ENCODE measurements around the gene CTIF.

The CTIF gene

DNA sequence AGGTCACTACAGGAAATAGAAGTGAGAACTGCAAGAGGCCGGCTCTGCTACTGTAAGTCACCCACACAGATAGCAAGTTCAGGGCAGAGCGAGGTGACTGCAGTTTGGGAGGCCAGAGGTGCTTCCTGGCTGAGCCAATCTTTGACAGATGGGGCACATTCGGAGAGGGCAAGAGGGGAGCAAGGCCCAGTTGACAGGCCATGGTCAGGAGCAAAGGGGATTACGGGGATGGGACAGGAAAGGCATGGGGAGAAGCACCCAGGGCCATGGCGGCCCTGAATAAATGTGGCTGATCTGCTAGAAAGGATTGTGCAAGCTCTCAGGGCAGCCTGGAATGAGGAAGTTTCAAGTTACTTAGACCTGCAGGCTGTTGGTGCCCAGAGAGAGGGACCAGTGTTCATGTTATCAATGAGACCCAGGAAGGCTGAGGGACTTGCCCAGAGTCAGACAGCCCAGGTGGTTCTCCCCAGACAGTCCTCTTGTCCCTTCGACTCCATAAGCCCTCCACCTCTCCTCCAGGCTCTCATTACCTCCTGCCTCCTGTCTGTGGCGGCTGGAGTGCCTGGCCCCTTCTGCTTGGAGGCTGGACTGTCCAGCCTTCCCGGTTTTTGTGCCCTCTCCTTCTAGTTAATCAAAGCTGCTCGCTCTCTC, 123.3 kb downstream of the CTIF start:
- H3K4me3 ChIP-seq (ENCODE audit: low read length): no peak overlapping the region
- TF ChIP-seq, protein P1, sequence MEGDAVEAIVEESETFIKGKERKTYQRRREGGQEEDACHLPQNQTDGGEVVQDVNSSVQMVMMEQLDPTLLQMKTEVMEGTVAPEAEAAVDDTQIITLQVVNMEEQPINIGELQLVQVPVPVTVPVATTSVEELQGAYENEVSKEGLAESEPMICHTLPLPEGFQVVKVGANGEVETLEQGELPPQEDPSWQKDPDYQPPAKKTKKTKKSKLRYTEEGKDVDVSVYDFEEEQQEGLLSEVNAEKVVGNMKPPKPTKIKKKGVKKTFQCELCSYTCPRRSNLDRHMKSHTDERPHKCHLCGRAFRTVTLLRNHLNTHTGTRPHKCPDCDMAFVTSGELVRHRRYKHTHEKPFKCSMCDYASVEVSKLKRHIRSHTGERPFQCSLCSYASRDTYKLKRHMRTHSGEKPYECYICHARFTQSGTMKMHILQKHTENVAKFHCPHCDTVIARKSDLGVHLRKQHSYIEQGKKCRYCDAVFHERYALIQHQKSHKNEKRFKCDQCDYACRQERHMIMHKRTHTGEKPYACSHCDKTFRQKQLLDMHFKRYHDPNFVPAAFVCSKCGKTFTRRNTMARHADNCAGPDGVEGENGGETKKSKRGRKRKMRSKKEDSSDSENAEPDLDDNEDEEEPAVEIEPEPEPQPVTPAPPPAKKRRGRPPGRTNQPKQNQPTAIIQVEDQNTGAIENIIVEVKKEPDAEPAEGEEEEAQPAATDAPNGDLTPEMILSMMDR (IDR thresholded peaks at IDR 0.05; ENCODE audit: insufficient read depth, low read depth, low read length, missing control alignments): no peak
- DNase-seq (ENCODE audit: low read depth): peak; percentile 77

GRCh38 chr18:48663096-48663930, 124.5 kb downstream of the CTIF start:
- TF ChIP-seq, protein P1 (IDR thresholded peaks at IDR 0.05; ENCODE audit: insufficient read depth, low read depth, low read length, missing control alignments): no peak
- DNase-seq (ENCODE audit: low read depth): no peak
- no peak overlapping the region for H3K4me3 ChIP-seq (ENCODE audit: low read length)

DNA sequence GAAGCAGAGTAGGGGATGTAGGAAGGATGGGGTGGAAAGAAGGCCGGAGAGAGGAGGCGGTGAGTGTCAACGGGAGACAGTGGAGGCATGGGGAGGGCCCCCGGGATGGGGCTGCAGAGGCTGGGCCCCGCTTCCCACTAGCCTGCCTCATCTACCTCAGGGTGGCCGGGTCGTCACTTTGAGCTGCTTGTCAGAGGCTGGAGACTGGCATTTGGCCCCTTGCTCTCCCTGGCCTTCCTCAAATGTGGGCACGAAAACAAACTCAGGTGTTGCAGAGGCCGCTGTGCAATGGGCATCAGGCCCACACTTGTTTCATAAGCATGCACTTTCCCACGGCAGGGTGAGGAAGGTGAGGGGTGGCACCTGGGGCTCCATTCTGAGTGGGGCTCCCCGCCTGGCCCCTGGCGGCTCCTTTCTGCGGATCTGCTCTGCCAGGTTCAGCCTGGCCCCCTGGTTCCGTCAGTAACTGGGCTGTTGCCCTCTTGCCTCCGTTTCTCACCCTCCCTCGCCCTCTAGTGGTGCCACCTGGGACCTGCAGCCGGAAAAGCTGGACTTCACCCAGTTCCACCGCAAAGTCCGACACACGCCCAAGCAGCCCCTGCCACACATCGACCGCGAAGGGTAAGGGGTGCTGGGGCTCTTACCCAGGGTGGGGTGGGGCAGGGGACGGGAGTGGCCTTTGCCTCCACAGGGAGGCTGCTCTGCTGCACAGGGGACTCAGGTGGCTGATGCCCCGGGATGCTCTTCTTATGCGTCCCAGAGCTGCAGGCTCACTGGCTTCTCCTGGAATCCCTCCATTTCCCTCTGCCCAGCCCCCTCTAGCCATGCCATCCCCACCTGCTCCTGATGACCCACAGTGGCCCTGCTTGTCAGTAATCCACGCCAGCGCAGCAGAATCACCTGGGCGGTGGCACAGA, 125.4 kb downstream of the CTIF start:
- TF ChIP-seq, protein P1 (IDR thresholded peaks at IDR 0.05; ENCODE audit: insufficient read depth, low read depth, low read length, missing control alignments): peak; percentile 91
- peak; percentile 56 for DNase-seq (ENCODE audit: low read depth)

DNA sequence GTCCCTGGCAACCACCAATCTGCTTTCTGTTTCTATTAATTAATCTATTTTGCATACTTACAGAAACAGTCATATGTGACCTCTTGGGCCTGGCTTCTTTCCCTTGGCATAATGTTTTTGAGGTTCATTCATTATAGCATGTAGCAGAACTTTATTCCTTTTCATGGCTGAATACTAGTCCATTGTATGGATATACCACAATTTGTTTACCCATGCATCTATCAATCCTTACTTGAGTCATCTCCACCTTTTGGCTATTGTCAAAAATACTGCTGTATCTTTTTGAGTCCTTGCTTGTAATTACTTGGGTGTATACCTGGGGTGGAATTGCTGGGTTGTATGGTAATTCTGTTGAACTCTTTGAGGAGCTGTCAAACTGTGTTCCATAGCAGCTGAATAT, 126.8 kb downstream of the CTIF start:
- no peak for DNase-seq (ENCODE audit: low read depth)
- H3K4me3 ChIP-seq (ENCODE audit: low read length): no peak overlapping the region
- TF ChIP-seq, protein P1 (IDR thresholded peaks at IDR 0.05; ENCODE audit: insufficient read depth, low read depth, low read length, missing control alignments): no peak

More for the DNA sequence above, 125.4 kb downstream of the CTIF start:
- H3K4me3 ChIP-seq (ENCODE audit: low read length): no peak overlapping the region

DNA sequence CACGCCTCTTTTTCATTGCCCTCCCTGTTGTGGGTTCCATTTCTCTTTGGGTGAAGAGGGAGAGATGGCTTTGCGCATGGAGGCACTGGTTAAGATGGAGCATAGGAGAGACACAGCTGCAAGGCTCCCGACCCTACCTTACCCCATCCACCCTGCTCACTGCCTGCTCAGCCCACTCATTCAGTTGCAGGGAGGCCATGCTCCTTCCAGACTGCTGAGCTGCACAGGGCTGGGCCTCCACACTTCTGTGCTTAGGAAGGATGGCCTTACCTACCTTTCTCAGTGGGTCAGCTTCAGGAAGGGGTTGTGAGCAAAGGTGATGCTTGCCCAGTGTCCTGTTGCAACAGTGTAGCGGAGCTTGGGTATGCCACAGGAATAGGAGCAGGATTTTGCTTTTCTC, 127.8 kb downstream of the CTIF start:
- no peak overlapping the region for H3K4me3 ChIP-seq (ENCODE audit: low read length)
- DNase-seq (ENCODE audit: low read depth): no peak
- TF ChIP-seq, protein P1 (IDR thresholded peaks at IDR 0.05; ENCODE audit: insufficient read depth, low read depth, low read length, missing control alignments): no peak

- no peak overlapping the region for H3K4me3 ChIP-seq (ENCODE audit: low read length)
- no peak for DNase-seq (ENCODE audit: low read depth)
- TF ChIP-seq, protein P1 (IDR thresholded peaks at IDR 0.05; ENCODE audit: insufficient read depth, low read depth, low read length, missing control alignments): peak; percentile 37
Measured at GRCh38 chr18:48667276-48668254, 128.7 kb downstream of the CTIF start.
